ENCODE results near the gene KLHL17. TPM values are rescaled to one million over a fixed set of nuclear protein-coding genes. Genes with fewer than 3 reads are reported as not detected.

Gene KLHL17
- total RNA-seq, 6 experiments from 2014 or later: 12.2 to 17.5 (median 13.2) TPM

GRCh38 chr1:978069-978834 lies 17.9 kb downstream of the KLHL17 start:
- peaks cover 8% of the 10 kb centered on the region for H3K27me3 Mint-ChIP-seq (ENCODE audit: insufficient read depth)
- TF ChIP-seq, protein P1, sequence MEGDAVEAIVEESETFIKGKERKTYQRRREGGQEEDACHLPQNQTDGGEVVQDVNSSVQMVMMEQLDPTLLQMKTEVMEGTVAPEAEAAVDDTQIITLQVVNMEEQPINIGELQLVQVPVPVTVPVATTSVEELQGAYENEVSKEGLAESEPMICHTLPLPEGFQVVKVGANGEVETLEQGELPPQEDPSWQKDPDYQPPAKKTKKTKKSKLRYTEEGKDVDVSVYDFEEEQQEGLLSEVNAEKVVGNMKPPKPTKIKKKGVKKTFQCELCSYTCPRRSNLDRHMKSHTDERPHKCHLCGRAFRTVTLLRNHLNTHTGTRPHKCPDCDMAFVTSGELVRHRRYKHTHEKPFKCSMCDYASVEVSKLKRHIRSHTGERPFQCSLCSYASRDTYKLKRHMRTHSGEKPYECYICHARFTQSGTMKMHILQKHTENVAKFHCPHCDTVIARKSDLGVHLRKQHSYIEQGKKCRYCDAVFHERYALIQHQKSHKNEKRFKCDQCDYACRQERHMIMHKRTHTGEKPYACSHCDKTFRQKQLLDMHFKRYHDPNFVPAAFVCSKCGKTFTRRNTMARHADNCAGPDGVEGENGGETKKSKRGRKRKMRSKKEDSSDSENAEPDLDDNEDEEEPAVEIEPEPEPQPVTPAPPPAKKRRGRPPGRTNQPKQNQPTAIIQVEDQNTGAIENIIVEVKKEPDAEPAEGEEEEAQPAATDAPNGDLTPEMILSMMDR (IDR thresholded peaks at IDR 0.05): no peak
- no peak overlapping the region; the same call in 1 of the 2 replicates for H3K4me3 Mint-ChIP-seq
- H3K36me3 Mint-ChIP-seq (ENCODE audit: low read depth): no peaks in the 10 kb centered on the region
- no peak for DNase-seq
- H3K27ac Mint-ChIP-seq: no peak overlapping the region
- 0 out of 2 replicates have a peak, but pooled peaks cover 3% of the 10 kb centered on the region for H3K9me3 Mint-ChIP-seq
- H3K4me1 Mint-ChIP-seq (ENCODE audit: low read depth): no peaks in the 10 kb centered on the region

DNA sequence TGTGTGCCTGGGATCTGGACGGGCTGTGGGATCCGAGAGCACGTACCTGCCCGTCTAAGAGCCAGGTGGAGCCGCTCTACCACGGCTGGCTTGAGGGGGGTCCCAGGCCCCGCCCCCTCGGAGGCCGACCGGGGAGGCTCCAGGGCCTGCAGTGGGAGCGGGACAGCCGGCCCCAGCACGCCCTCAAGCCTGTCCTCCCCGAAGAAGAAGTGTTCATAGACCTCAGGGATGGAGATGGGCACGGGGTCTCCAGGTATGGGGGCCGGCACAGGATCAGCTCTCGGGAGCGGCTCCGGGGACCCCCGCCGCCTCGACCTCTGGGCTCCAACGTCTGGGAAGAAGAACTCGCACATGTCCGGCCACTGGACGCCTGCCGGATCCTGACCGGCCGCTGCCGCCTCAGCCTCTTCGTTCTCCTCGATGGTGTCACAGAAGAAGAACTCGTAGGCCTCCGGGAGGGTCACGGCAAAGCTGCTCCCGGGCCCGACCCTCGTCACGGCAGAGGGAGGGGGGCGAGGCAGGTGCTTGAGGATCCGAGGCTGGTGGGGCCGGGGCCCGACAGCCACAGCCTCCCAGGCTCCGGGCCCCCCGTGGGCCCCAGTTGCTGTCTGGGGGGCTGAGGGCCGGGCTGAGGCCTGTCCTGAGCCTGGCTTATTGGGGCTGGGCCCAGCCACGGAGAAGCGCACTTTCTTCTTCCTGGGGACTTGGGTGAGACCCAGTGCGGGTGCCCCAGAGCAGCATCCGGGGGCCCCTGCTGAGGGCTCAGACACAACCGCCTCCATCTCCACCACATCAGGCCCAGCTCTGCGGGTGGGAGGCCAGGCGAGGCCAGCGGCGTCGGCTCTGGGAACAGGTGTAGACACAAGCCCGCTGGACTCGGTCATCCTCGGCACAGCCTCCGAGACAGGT lies 18.7 kb downstream of the KLHL17 start:
- Mint-ChIP-seq H3K27me3 (ENCODE audit: insufficient read depth) (peaks cover 13% of the 10 kb centered on the region), H3K4me3 (no peak overlapping the region), H3K4me1 (ENCODE audit: low read depth) (no peaks in the 10 kb centered on the region), H3K36me3 (ENCODE audit: low read depth) (no peaks in the 10 kb centered on the region), H3K27ac (no peak overlapping the region), H3K9me3 (0 out of 2 replicates have a peak, but pooled peaks cover 3% of the 10 kb centered on the region)
- DNase-seq: no peak
- TF ChIP-seq, protein P1 (IDR thresholded peaks at IDR 0.05): no peak

- Mint-ChIP-seq H3K9me3 (0 out of 2 replicates have a peak, but pooled peaks cover 3% of the 10 kb centered on the region), H3K4me1 (ENCODE audit: low read depth) (no peaks in the 10 kb centered on the region), H3K27ac (no peak overlapping the region), H3K4me3 (no peak overlapping the region), H3K36me3 (ENCODE audit: low read depth) (no peaks in the 10 kb centered on the region), H3K27me3 (ENCODE audit: insufficient read depth) (peaks cover 13% of the 10 kb centered on the region)
- TF ChIP-seq, protein P1 (IDR thresholded peaks at IDR 0.05): no peak
- no peak for DNase-seq
Observed at GRCh38 chr1:979744-980072, 19.3 kb downstream of the KLHL17 start.

GRCh38 chr1:980137-980571 lies 19.8 kb downstream of the KLHL17 start:
- Mint-ChIP-seq H3K4me1 (ENCODE audit: low read depth) (no peaks in the 10 kb centered on the region), H3K4me3 (no peak overlapping the region), H3K27me3 (ENCODE audit: insufficient read depth) (peaks cover 13% of the 10 kb centered on the region), H3K27ac (no peak overlapping the region), H3K9me3 (0 out of 2 replicates have a peak, but pooled peaks cover 3% of the 10 kb centered on the region), H3K36me3 (ENCODE audit: low read depth) (no peaks in the 10 kb centered on the region)
- DNase-seq: no peak
- TF ChIP-seq, protein P1 (IDR thresholded peaks at IDR 0.05): no peak

DNA sequence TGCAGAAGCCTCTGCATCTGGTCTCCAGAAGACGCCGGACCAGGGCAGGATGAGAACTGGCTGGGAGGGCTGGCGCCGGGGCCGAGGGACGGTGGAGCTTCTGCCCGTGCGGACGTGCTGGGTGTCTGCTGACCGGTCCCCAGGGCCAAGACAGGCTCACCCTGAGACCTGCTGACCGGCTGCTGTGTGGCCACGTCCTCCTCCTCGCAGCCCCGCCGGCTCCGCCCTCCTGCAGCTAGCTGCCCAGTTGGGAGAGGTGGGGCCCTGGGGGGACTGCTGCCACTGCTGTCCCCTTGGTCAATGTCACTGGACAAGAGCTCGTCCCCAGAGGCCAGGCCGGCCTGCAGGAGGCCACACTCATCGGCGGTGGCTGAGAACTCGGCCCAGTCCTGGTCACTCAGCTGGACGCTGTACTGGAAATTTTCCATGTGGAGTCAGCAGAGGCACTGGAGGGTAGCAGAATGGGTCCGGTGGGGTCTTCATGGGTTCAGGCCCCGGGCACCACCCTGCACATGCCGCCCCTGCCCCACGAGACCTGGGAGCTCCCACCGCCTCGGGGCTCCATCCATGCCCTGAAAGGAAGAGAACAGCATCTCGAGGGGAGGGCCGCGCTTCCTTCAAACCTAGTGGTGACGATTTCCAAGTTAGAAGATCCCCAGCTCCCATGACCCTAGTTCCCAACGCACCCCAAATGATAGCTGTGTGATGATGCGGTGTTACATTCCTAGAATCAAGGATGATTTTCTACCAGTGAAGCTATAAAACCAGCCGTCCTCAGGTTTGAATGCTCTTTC lies 20.4 kb downstream of the KLHL17 start:
- Mint-ChIP-seq H3K4me1 (ENCODE audit: low read depth) (no peaks in the 10 kb centered on the region), H3K27me3 (ENCODE audit: insufficient read depth) (peaks cover 13% of the 10 kb centered on the region)

More for the DNA sequence above, 20.4 kb downstream of the KLHL17 start:
- TF ChIP-seq, protein P1 (IDR thresholded peaks at IDR 0.05): no peak
- Mint-ChIP-seq H3K9me3 (0 out of 2 replicates have a peak, but pooled peaks cover 3% of the 10 kb centered on the region), H3K27ac (no peak overlapping the region), H3K36me3 (ENCODE audit: low read depth) (no peaks in the 10 kb centered on the region), H3K4me3 (no peak overlapping the region)
- DNase-seq: no peak
